Type B pancreatic cell (in vitro differentiated cells): ENCODE results near the gene ATP12A. TPM values are rescaled to one million over a fixed set of nuclear protein-coding genes. Genes with fewer than 3 reads are reported as not detected.

Experiments used
- DNase-seq: peaks from one replicate; pipeline ENCODE4 v3.0.0; 2021; ENCODE audit warnings: mixed read lengths; ENCODE audit not compliant: unreplicated experiment; ENCODE audit errors: extremely low spot score
- H3K27ac Mint-ChIP-seq: 2 replicates; pipeline ENCODE4 v1.8.0; 2021; ENCODE audit warnings: mild to moderate bottlenecking, mixed read lengths
- H3K27me3 Mint-ChIP-seq: 2 replicates; pipeline ENCODE4 v1.8.0; 2021; ENCODE audit warnings: mixed read lengths
- H3K36me3 Mint-ChIP-seq: 2 replicates; pipeline ENCODE4 v1.8.0; 2021; ENCODE audit warnings: mixed read lengths
- H3K4me1 Mint-ChIP-seq: one replicate; pipeline ENCODE4 v1.8.0; 2021; ENCODE audit warnings: mixed read lengths; ENCODE audit not compliant: unreplicated experiment
- H3K4me3 Mint-ChIP-seq: 2 replicates; pipeline ENCODE4 v1.8.0; 2021; ENCODE audit warnings: mild to moderate bottlenecking, mixed read lengths
- H3K9me3 Mint-ChIP-seq: 2 replicates; pipeline ENCODE4 v1.8.0; 2021; ENCODE audit warnings: mixed read lengths
- total RNA-seq: library from RNA; stranded (reverse); gene quantifications from 2 replicates; pipeline ENCODE4 v1.2.1, GENCODE V29; 2021; ENCODE audit warnings: low replicate concordance
- TF ChIP-seq, protein P1 (sequence below): fragments of 200-600 bp; sonication (generic); conservative IDR thresholded peaks from 2 replicates; pipeline ENCODE4 v1.5.0; 2021; ENCODE audit warnings: antibody characterized with exemption, mild to moderate bottlenecking

ATP12A gene
- total RNA-seq, 1 donor from 2014 or later = 19.0 TPM

DNA sequence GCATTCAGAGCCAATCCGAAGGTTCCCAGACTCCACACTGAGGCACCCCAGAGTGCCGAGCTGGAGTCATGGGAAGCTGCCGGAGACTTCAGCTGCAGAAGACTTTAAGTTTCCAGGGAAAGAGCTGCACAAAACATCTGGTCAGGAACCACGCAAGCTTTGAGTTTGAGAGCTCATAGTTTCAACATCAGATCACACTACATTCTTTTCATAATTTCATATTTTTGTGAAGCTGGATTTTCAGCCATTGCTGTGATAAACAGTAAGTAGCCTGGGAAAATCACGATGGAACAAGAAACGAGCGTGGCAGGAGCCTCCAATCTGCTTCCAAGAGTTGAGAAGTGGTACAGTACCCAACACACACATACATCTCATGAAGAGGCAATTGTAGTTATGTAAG is 25.5 kb upstream of the ATP12A start:
- TF ChIP-seq, protein P1, sequence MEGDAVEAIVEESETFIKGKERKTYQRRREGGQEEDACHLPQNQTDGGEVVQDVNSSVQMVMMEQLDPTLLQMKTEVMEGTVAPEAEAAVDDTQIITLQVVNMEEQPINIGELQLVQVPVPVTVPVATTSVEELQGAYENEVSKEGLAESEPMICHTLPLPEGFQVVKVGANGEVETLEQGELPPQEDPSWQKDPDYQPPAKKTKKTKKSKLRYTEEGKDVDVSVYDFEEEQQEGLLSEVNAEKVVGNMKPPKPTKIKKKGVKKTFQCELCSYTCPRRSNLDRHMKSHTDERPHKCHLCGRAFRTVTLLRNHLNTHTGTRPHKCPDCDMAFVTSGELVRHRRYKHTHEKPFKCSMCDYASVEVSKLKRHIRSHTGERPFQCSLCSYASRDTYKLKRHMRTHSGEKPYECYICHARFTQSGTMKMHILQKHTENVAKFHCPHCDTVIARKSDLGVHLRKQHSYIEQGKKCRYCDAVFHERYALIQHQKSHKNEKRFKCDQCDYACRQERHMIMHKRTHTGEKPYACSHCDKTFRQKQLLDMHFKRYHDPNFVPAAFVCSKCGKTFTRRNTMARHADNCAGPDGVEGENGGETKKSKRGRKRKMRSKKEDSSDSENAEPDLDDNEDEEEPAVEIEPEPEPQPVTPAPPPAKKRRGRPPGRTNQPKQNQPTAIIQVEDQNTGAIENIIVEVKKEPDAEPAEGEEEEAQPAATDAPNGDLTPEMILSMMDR = no peak
- Mint-ChIP-seq H3K27ac (no peak overlapping the region), H3K27me3 (no peaks in the 10 kb centered on the region), H3K9me3 (peaks cover 3% of the 10 kb centered on the region), H3K4me3 (no peak overlapping the region), H3K4me1 (peaks cover 7% of the 10 kb centered on the region), H3K36me3 (peaks cover 3% of the 10 kb centered on the region)
- no peak for DNase-seq

- TF ChIP-seq, protein P1 = no peak
- Mint-ChIP-seq H3K27ac (no peak overlapping the region), H3K36me3 (no peaks in the 10 kb centered on the region), H3K9me3 (no peaks in the 10 kb centered on the region), H3K27me3 (no peaks in the 10 kb centered on the region), H3K4me1 (no peaks in the 10 kb centered on the region), H3K4me3 (no peak overlapping the region)
- no peak for DNase-seq
Measured at GRCh38 chr13:24659239-24659638, 21.0 kb upstream of the ATP12A start.

GRCh38 chr13:24660023-24660741 is 20.0 kb upstream of the ATP12A start:
- Mint-ChIP-seq H3K27ac (no peak overlapping the region), H3K27me3 (no peaks in the 10 kb centered on the region), H3K4me3 (no peak overlapping the region), H3K4me1 (no peaks in the 10 kb centered on the region), H3K9me3 (no peaks in the 10 kb centered on the region), H3K36me3 (no peaks in the 10 kb centered on the region)
- TF ChIP-seq, protein P1 = no peak
- DNase-seq = no peak

- Mint-ChIP-seq H3K36me3 (no peaks in the 10 kb centered on the region), H3K4me1 (no peaks in the 10 kb centered on the region), H3K27me3 (no peaks in the 10 kb centered on the region), H3K9me3 (no peaks in the 10 kb centered on the region), H3K27ac (no peak overlapping the region), H3K4me3 (no peak overlapping the region)
- TF ChIP-seq, protein P1 = no peak
- no peak for DNase-seq
Measured at GRCh38 chr13:24661713-24662112, 18.5 kb upstream of the ATP12A start.

DNA sequence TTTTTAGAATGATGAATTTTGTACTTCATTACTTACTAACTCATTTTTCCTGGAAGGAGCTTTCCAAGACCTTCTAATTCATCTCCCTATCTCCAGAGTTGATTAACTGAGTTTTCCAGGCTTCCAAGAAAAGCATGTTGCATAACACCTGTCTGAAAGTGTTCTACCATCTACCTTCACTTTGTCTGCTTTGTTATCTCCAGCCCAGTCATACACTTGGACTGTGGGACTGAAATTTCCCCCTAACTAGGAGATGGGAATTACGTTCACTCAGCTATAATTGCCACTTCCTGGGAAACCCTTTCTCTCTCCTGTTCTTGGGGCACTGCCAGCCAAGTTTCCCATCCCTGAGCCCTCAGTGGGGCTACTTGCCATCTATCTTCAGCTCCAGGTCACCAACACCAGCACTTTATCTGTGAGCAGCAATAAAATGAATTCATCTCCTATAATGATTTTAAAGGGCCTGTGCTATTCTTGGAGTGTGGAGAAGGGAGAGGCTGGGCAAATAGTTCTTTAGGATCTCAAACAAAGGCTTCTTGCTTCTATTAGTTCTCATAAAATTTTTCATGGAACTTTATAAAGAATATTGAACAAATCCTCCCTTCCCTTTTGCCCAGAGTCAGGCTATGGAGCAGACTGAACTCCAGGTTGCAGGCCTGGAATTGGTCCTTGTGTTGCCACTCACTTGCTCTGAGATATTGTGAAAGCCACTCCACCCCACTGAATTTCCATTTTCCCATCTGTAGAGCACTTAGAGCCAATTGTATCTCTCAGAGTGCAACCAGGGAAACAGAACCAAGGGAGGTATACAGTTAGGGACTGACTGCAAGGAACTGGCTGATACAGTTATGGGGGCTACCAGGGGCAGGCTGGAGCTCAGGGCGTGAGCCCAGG is 17.8 kb upstream of the ATP12A start:
- no peak overlapping the region for H3K4me3 Mint-ChIP-seq
- no peaks in the 10 kb centered on the region for H3K36me3 Mint-ChIP-seq
- H3K27me3 Mint-ChIP-seq = no peaks in the 10 kb centered on the region
- DNase-seq = no peak
- no peaks in the 10 kb centered on the region for H3K4me1 Mint-ChIP-seq
- TF ChIP-seq, protein P1 = no peak
- no peaks in the 10 kb centered on the region for H3K9me3 Mint-ChIP-seq
- no peak overlapping the region for H3K27ac Mint-ChIP-seq
